ENCODE measurements around the gene RBMXL3. TPM values are rescaled to one million over a fixed set of nuclear protein-coding genes. Genes with fewer than 3 reads are reported as not detected.

Gene RBMXL3
- not detected in 2 replicates for total RNA-seq

GRCh38 chrX:115189110-115189509 lies at the start of gene RBMXL3:
TSS of gene RBMXL3 (plus strand) at chrX:115189410. CDS start at chrX:115189442, 32 bp downstream.

GRCh38 chrX:115233497-115234455 lies 44.6 kb downstream of the RBMXL3 start, which contains the start of gene LRCH2:
TSS of gene LRCH2 (minus strand) at chrX:115234096. CDS start at chrX:115234041, 55 bp downstream.

Other genes with a start within 250 kb of the RBMXL3 start
- 44.8 and 103 TPM in 2 replicates for gene IL13RA2, start 171.8 kb upstream of the RBMXL3 start, total RNA-seq
- gene LRCH2, start 44.7 kb downstream of the RBMXL3 start, total RNA-seq = 6.9 and 11.9 TPM in 2 replicates
- gene LUZP4, start 100.3 kb downstream of the RBMXL3 start, total RNA-seq = not detected in 2 replicates

Data from smooth muscle cell of trachea (primary cell).